HUES64 (cell line): Measurements from ENCODE around the gene TMCC1.
A peak's percentile ranks its signal among the peaks of the same experiment; 100 is the strongest.
"Not testable (repeated sequence)": the region's sequence is repeated elsewhere in the genome, so short reads cannot be mapped to it uniquely, and the experiment has no call there.

Source experiments
- H3K27ac ChIP-seq: 2 replicates; pipeline ENCODE4 v1.7.0; 2013; ENCODE audit warnings: low read depth, low read length, inconsistent platforms
- H3K27me3 ChIP-seq: 2 replicates; pipeline ENCODE4 v1.6.1; 2013; ENCODE audit warnings: mild to moderate bottlenecking, low read length; ENCODE audit not compliant: insufficient read depth
- H3K36me3 ChIP-seq: 2 replicates; pipeline ENCODE4 v1.6.1; 2013; ENCODE audit warnings: mild to moderate bottlenecking, low read length; ENCODE audit not compliant: insufficient read depth
- H3K4me1 ChIP-seq: 2 replicates; pipeline ENCODE4 v1.6.1; 2013; ENCODE audit warnings: mild to moderate bottlenecking, low read length, moderate library complexity; ENCODE audit not compliant: insufficient read depth
- H3K4me3 ChIP-seq: 2 replicates; pipeline ENCODE4 v1.5.1; 2013; ENCODE audit warnings: mild to moderate bottlenecking, low read length, moderate library complexity
- H3K9ac ChIP-seq: 2 replicates; pipeline ENCODE4 v1.6.1; 2013; ENCODE audit warnings: mild to moderate bottlenecking, low read depth, low read length
- H3K9me3 ChIP-seq: 2 replicates; pipeline ENCODE4 v1.6.1; 2013; ENCODE audit warnings: low read depth, low read length; ENCODE audit not compliant: insufficient read depth
- WGBS: fragments of 150-250, 120-280 bp; methylation state at CpG from one replicate; pipeline ENCODE4 v1.1.7; 2013; ENCODE audit warnings: missing lambda C conversion rate; 5-methylcytosine and 5-hydroxymethylcytosine counted together

Gene TMCC1

GRCh38 chr3:129683201-129683600, 210.3 kb downstream of the TMCC1 start:
- Histone ChIP-seq H3K4me1 (peaks cover 27% of the 10 kb centered on the region), H3K27me3 (no peaks in the 10 kb centered on the region), H3K4me3 (no peak overlapping the region), H3K9ac (no peak overlapping the region), H3K9me3 (no peaks in the 10 kb centered on the region), H3K27ac (no peak overlapping the region), H3K36me3 (no peaks in the 10 kb centered on the region)
- WGBS: 94% methylated on average over 1 of the region's 2 CpGs

DNA sequence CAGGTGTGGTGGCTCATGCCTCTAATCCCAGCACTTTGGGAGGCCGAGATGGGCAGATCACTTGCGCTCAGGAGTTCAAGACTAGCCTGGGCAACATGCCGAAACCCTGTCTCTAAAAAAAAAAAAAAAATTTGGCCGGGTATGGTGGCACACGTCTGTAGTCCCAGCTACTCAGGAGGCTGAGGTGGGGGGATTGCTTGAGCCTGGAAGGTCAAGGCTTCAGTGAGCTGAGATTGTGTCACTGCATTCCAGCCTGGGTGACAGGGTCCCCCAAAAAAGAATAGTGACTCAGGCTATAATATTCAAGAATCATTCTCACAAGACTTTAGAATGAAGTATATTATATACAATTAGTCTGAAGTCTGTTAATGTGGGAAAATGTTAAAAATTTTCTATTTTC, 216.5 kb downstream of the TMCC1 start:
- Histone ChIP-seq H3K9me3 (no peaks in the 10 kb centered on the region), H3K27ac (no peak overlapping the region)
- 89% methylated on average over 5 of the region's 5 CpGs for WGBS

DNA sequence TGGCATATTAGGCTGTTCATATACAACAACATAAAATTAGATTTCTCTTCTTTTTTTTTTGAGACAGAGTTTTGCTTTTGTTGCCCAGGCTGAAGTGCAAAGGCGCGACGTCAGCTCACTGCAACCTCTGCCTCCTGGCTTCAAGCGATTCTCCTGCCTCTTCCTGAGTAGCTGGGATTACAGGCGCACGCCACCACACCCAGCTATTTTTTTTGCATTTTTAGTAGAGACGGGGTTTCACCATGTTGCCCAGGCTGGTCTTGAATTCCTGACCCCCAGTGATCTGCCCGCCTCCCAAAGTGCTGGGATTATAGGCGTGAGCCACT, 218.8 kb downstream of the TMCC1 start:
- H3K9me3 ChIP-seq, H3K27me3 ChIP-seq, H3K4me3 ChIP-seq, H3K4me1 ChIP-seq, H3K27ac ChIP-seq, H3K9ac ChIP-seq: not testable (repeated sequence)
- 93% methylated on average over 9 of the region's 9 CpGs for WGBS
- peaks cover 13% of the 10 kb centered on the region for H3K36me3 ChIP-seq

More for the DNA sequence above, 216.5 kb downstream of the TMCC1 start:
- Histone ChIP-seq H3K27me3 (no peaks in the 10 kb centered on the region), H3K4me1 (peaks cover 6% of the 10 kb centered on the region; the same call in 1 of the 2 replicates), H3K36me3 (no peaks in the 10 kb centered on the region), H3K4me3 (no peak overlapping the region), H3K9ac (no peak overlapping the region)

GRCh38 chr3:129673897-129674797, 219.4 kb downstream of the TMCC1 start:
- Histone ChIP-seq H3K36me3 (peaks cover 15% of the 10 kb centered on the region), H3K4me1 (peaks cover 6% of the 10 kb centered on the region; the same call in 1 of the 2 replicates), H3K4me3 (no peak overlapping the region), H3K27me3 (no peaks in the 10 kb centered on the region), H3K9me3 (no peaks in the 10 kb centered on the region), H3K27ac (no peak overlapping the region), H3K9ac (no peak overlapping the region)
- 89% methylated on average over 5 of the region's 5 CpGs for WGBS

DNA sequence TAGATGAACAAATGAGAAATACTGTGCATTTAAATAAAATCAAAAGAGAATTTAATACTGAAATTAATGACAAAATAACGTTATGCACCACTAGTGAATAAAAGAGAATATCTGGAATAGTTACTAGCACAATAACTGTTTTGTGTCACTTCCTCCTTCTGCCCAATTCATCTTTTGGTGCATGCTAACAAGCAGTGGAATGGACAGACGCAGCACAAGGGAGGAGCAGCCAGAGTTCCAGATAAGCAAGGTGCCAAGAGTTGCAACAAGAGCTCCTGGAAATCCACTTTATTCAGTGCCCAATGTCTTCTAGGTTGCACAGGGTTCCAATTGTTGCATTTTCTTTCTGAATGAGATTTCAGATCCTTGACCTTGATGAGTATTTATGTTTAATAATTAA, 220.5 kb downstream of the TMCC1 start:
- H3K9me3 ChIP-seq: no peaks in the 10 kb centered on the region
- H3K27me3 ChIP-seq: no peaks in the 10 kb centered on the region
- no peak overlapping the region for H3K9ac ChIP-seq
- H3K4me3 ChIP-seq: no peak overlapping the region
- H3K27ac ChIP-seq: no peak overlapping the region
- WGBS: 90% methylated on average over 1 of the region's 2 CpGs
- peaks cover 6% of the 10 kb centered on the region; the same call in 1 of the 2 replicates for H3K4me1 ChIP-seq
- H3K36me3 ChIP-seq: peaks cover 15% of the 10 kb centered on the region

DNA sequence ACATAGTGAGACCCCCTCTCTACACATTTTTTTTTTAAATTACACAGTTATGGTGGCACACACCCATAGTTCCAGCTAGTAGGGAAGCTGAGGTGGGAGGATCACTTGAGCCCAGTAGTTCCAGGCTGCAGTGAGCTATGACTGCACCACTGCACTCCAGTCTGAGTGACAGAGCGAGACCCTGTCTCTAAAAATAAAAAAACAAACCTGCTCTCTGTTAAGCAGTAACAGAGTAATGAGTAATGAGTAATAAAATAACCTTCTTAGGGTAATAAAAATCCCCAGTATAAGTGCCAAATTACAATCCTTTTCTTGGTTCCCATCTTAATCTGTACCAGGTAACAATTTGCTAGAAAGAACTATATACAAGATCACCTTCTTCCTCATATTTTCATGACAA, 221.1 kb downstream of the TMCC1 start:
- H3K27ac ChIP-seq: no peak overlapping the region
- no peak overlapping the region for H3K9ac ChIP-seq
- peaks cover 6% of the 10 kb centered on the region; the same call in 1 of the 2 replicates for H3K4me1 ChIP-seq
- peaks cover 15% of the 10 kb centered on the region for H3K36me3 ChIP-seq
- H3K27me3 ChIP-seq: no peaks in the 10 kb centered on the region
- H3K4me3 ChIP-seq: no peak overlapping the region
- no CpG with 5 or more reads among the region's 1 CpG for WGBS
- H3K9me3 ChIP-seq: no peaks in the 10 kb centered on the region

DNA sequence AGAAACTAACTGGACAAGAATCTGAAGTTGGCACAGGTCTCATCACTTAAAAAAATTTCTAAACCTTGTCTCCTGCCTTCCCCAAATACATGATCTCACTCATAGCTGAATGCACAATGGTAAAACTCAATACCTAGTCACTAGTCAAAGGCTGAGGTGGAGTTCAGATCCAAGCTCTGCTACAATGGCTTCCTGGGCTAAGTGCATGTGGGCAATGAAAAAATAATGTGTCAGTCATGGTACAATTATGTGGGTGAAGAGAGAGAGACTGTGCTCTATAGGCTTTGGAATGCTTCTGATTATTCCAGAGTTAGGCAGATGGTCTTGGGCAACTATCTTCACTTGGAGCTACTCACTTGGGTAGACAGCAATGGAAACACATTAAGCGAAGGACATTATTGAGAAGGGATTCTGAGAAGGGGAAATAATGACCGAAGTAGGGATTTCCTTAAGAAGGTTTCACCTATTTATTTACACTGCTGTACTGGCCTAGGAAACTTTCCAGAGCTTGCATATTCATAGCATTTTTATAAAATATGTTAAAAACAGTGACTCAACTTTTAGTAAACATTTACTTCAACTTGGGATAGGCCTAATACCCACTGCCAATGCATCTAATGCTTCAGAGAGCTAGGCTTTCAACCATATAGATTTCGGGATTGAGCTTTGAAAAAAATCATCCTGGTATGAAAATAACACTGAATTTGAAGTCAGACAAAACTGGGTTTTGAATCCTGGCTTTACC, 228.3 kb downstream of the TMCC1 start:
- 95% methylated on average over 3 of the region's 3 CpGs for WGBS
- no peaks in the 10 kb centered on the region for H3K9me3 ChIP-seq
- no peak overlapping the region for H3K4me3 ChIP-seq
- H3K36me3 ChIP-seq: peaks cover 7% of the 10 kb centered on the region
- no peaks in the 10 kb centered on the region for H3K27me3 ChIP-seq
- peak overlapping the region; percentile 19; the same call in 1 of the 2 replicates for H3K27ac ChIP-seq
- no peak overlapping the region; the same call in 1 of the 2 replicates for H3K9ac ChIP-seq
- peaks cover 36% of the 10 kb centered on the region for H3K4me1 ChIP-seq

DNA sequence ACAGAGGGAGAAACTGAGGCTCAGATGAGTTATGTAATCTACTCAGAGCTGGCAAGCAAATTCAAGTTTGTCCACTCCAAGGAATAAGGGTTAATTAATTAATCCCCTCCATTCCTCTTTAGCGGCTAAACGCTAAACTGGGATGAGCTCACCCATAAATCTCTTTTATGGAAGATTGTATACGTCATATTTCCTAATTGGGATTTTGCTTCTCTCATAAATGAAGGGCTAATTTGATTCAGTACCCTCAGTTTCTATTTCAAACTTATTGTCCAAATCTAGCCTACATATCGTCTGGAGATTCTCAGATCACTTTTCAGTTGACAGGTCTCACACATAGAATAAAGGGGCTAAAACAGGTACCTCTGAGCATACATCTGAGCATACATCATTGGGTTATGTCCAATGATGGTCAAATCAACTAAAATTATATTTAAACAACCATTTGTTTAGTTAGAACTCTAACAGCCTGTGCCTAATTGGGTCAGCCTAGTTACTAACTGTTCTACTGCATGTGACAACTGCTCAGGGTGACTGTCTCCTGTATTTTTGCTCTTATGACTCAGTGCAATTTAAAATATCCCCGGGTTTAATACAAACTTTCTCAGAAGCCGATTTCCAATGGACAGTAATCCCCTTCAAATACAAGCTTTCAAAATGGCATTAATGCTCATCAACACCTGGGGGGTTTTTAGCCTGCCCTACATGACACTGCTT, 229.4 kb downstream of the TMCC1 start:
- H3K27ac ChIP-seq: no peak overlapping the region
- peaks cover 36% of the 10 kb centered on the region for H3K4me1 ChIP-seq
- H3K4me3 ChIP-seq: no peak overlapping the region
- whole genome bisulfite sequencing: 77% methylated on average over 4 of the region's 6 CpGs
- H3K9ac ChIP-seq: no peak overlapping the region
- H3K9me3 ChIP-seq: no peaks in the 10 kb centered on the region
- no peaks in the 10 kb centered on the region for H3K27me3 ChIP-seq
- H3K36me3 ChIP-seq: no peaks in the 10 kb centered on the region

GRCh38 chr3:129663045-129663446, 230.5 kb downstream of the TMCC1 start:
- no peak overlapping the region for H3K4me3 ChIP-seq
- 76% methylated on average over 1 of the region's 1 CpG for WGBS
- H3K27me3 ChIP-seq: no peaks in the 10 kb centered on the region
- peak overlapping the region; percentile 12; the same call in 1 of the 2 replicates for H3K9ac ChIP-seq
- no peak overlapping the region; the same call in 1 of the 2 replicates for H3K27ac ChIP-seq
- H3K9me3 ChIP-seq: no peaks in the 10 kb centered on the region
- peaks cover 41% of the 10 kb centered on the region for H3K4me1 ChIP-seq
- H3K36me3 ChIP-seq: no peaks in the 10 kb centered on the region

- H3K27me3 ChIP-seq: no peaks in the 10 kb centered on the region
- H3K4me1 ChIP-seq: peaks cover 49% of the 10 kb centered on the region
- no peak overlapping the region for H3K9ac ChIP-seq
- H3K36me3 ChIP-seq: no peaks in the 10 kb centered on the region
- WGBS: 99% methylated on average over 4 of the region's 4 CpGs
- H3K4me3 ChIP-seq: no peak overlapping the region
- no peak overlapping the region for H3K27ac ChIP-seq
- no peaks in the 10 kb centered on the region for H3K9me3 ChIP-seq
Observed at GRCh38 chr3:129662191-129662608, 231.3 kb downstream of the TMCC1 start.

DNA sequence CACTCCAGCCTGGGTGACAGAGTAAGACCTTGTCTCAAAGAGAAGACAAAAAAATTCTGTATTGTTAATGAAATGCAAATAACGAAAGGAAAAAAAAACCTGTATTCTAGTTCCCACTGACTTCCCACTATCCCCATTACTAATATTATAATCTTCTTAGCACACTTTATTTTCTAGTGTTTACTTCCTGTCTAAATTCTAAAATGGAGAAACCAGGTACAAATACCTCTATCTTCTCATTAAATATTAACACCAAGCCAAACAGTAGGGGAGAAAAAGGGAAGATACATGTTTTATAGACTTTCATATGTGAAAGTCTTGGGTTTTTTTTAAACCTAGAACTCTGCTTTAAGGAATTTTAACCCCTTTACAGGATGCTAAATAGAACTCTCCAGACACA, 231.7 kb downstream of the TMCC1 start:
- Histone ChIP-seq H3K27me3 (no peaks in the 10 kb centered on the region), H3K27ac (no peak overlapping the region), H3K4me1 (peaks cover 53% of the 10 kb centered on the region), H3K9ac (no peak overlapping the region), H3K4me3 (no peak overlapping the region), H3K36me3 (no peaks in the 10 kb centered on the region), H3K9me3 (no peaks in the 10 kb centered on the region)
- WGBS: no CpG with 5 or more reads among the region's 1 CpG
